Neural cell (in vitro differentiated cells): ENCODE results near the gene FAM83C.

ENCODE experiments used
- CTCF ChIP-seq: fragments of 450-650 bp; IDR thresholded peaks from 2 replicates; pipeline ENCODE4 v1.5.1; 2014; ENCODE audit warnings: antibody characterized with exemption, mild to moderate bottlenecking, moderate library complexity; ENCODE audit not compliant: poor library complexity, severe bottlenecking
- EP300 ChIP-seq: fragments of 450-650 bp; conservative IDR thresholded peaks from 2 replicates; pipeline ENCODE4 v1.6.1; 2014; ENCODE audit warnings: antibody characterized with exemption, mild to moderate bottlenecking, moderate library complexity; ENCODE audit not compliant: poor library complexity, severe bottlenecking
- EZH2 ChIP-seq: fragments of 200-600, 300-800 bp; shearing (Covaris generic), sonication (generic); IDR thresholded peaks from 2 replicates; pipeline ENCODE4 v1.6.1; 2014; ENCODE audit warnings: antibody characterized with exemption, low read length, borderline replicate concordance, mild to moderate bottlenecking; ENCODE audit not compliant: insufficient read depth, poor library complexity, severe bottlenecking
- POLR2AphosphoS5 ChIP-seq: IDR thresholded peaks from 2 replicates; pipeline ENCODE4 v1.6.1; 2012
- RAD21 ChIP-seq: fragments of 450-650 bp; conservative IDR thresholded peaks from 2 replicates; pipeline ENCODE4 v1.6.1; 2014; ENCODE audit warnings: antibody characterized with exemption, mild to moderate bottlenecking, moderate library complexity
- REST ChIP-seq: IDR thresholded peaks from 2 replicates; pipeline ENCODE4 v1.6.1; 2012; ENCODE audit warnings: borderline replicate concordance
- SMC3 ChIP-seq: fragments of 450-650 bp; conservative IDR thresholded peaks from 2 replicates; pipeline ENCODE4 v1.6.1; 2014; ENCODE audit warnings: antibody characterized with exemption, mild to moderate bottlenecking, moderate library complexity; ENCODE audit not compliant: poor library complexity
- TAF1 ChIP-seq: IDR thresholded peaks from 2 replicates; pipeline ENCODE4 v1.6.1; 2012; ENCODE audit warnings: low read depth

DNA sequence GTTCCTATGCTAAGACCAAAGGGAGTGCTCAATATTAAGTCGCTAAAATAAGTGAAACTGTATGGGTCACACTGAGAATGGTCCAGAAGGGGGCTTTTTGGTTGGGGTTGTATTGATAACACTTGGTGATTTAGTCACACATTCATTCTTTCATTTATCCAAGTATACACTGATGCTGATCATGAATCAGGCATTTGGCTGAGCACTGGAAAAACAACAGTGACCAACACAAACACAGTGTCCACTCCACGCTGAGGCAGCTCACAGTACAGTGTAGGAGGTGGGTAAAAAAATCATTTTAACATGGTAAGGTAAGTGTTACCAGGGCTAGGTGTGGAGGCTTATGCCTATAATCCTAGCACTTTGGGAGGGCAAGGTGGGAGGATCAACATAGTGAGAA lies 9.2 kb upstream of the FAM83C start:
- TF ChIP-seq CTCF (no peak), SMC3 (no peak), POLR2AphosphoS5 (no peak), RAD21 (no peak), EZH2 (no peak), EP300 (no peak), TAF1 (no peak), REST (no peak)
